K562 (cell line): Measurements from ENCODE around the gene CLSTN2.

Experiments
- CREM ChIP-seq: IDR thresholded peaks from 2 replicates; pipeline ENCODE4 v1.6.1; 2014; ENCODE audit warnings: antibody characterized with exemption, low read depth
- SIX5 ChIP-seq, 2 experiments: IDR thresholded peaks; 2 replicates each; pipeline ENCODE4 v1.6.1; 2011; ENCODE audit warnings: low read length in 2 of 2, borderline replicate concordance in 1 of 2, low read depth in 1 of 2, mild to moderate bottlenecking in 1 of 2, moderate library complexity in 1 of 2; ENCODE audit not compliant: insufficient read depth in 1 of 2
- STAG1 ChIP-seq: sonication (generic); formaldehyde crosslinking; IDR thresholded peaks from 2 replicates; pipeline ENCODE4 v1.5.0; 2020; ENCODE audit warnings: missing genetic modification reagents, borderline replicate concordance
- TF ChIP-seq, protein P1 (sequence below), 3 experiments: IDR thresholded peaks in 2 of 3; conservative IDR thresholded peaks in 1 of 3; 2 replicates each; pipeline ENCODE4 v1.5.1; 2011 to 2012; ENCODE audit warnings: low read length in 3 of 3, mild to moderate bottlenecking in 3 of 3, control low read depth in 2 of 3, improper control_type of control experiment in 1 of 3, inconsistent platforms in 1 of 3, low read depth in 1 of 3, mixed read lengths in 1 of 3, moderate library complexity in 1 of 3; ENCODE audit not compliant: insufficient read depth in 2 of 3
- TF ChIP-seq, protein P2 (sequence below): sonication (generic); formaldehyde crosslinking; IDR thresholded peaks from 2 replicates; pipeline ENCODE4 v1.4.0; 2020; ENCODE audit warnings: mild to moderate bottlenecking, missing genetic modification reagents

DNA sequence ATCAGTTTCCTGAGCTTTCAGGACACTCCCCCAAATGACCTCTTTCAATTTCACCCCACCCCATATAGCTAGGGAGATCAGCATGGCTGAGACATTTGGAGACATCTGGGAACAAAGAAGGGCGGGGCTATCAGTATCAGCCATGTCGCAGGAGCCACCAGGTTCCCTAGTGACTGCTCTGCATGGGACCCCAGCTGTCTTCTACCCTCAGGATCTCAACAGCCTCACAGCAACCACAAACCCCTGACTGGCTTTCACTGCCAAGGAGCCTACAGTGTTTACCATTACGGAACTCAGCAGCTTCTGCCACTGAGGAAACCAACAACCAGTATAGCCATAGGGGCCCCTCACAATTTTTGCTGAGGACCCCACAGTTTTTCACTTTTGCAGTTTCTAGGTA is 473.3 kb downstream of the CLSTN2 start:
- TF ChIP-seq, protein P1, sequence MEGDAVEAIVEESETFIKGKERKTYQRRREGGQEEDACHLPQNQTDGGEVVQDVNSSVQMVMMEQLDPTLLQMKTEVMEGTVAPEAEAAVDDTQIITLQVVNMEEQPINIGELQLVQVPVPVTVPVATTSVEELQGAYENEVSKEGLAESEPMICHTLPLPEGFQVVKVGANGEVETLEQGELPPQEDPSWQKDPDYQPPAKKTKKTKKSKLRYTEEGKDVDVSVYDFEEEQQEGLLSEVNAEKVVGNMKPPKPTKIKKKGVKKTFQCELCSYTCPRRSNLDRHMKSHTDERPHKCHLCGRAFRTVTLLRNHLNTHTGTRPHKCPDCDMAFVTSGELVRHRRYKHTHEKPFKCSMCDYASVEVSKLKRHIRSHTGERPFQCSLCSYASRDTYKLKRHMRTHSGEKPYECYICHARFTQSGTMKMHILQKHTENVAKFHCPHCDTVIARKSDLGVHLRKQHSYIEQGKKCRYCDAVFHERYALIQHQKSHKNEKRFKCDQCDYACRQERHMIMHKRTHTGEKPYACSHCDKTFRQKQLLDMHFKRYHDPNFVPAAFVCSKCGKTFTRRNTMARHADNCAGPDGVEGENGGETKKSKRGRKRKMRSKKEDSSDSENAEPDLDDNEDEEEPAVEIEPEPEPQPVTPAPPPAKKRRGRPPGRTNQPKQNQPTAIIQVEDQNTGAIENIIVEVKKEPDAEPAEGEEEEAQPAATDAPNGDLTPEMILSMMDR (IDR thresholded peaks at IDR 0.05 in 2 of 3, conservative IDR thresholded peaks at IDR 0.05 in 1 of 3; ENCODE audit: insufficient read depth in 2 of 3, low read depth in 1 of 3, low read length in 3 of 3), result no peak
- TF ChIP-seq SIX5 (IDR thresholded peaks at IDR 0.05; ENCODE audit: borderline replicate concordance in 1 of 2, insufficient read depth in 1 of 2, low read depth in 1 of 2, low read length in 2 of 2) (no peak), STAG1 (no peak), CREM (no peak)
- TF ChIP-seq, protein P2, sequence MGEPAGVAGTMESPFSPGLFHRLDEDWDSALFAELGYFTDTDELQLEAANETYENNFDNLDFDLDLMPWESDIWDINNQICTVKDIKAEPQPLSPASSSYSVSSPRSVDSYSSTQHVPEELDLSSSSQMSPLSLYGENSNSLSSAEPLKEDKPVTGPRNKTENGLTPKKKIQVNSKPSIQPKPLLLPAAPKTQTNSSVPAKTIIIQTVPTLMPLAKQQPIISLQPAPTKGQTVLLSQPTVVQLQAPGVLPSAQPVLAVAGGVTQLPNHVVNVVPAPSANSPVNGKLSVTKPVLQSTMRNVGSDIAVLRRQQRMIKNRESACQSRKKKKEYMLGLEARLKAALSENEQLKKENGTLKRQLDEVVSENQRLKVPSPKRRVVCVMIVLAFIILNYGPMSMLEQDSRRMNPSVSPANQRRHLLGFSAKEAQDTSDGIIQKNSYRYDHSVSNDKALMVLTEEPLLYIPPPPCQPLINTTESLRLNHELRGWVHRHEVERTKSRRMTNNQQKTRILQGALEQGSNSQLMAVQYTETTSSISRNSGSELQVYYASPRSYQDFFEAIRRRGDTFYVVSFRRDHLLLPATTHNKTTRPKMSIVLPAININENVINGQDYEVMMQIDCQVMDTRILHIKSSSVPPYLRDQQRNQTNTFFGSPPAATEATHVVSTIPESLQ (CRISPR knock-in tag), result no peak
